GM12891 (cell line): Measurements from ENCODE around the gene MAPRE2.

Source experiments
- POLR2A ChIP-seq: IDR thresholded peaks from 2 replicates; pipeline ENCODE4 v1.6.1; 2011; ENCODE audit warnings: low read depth, low read length, control low read depth
- POLR2AphosphoS5 ChIP-seq: IDR thresholded peaks from 2 replicates; pipeline ENCODE4 v1.6.1; 2011; ENCODE audit warnings: low read depth, low read length, control low read depth
- POU2F2 ChIP-seq: IDR thresholded peaks from 2 replicates; pipeline ENCODE4 v1.6.1; 2011; ENCODE audit warnings: low read depth, mild to moderate bottlenecking, control low read depth, low read length, moderate library complexity

DNA sequence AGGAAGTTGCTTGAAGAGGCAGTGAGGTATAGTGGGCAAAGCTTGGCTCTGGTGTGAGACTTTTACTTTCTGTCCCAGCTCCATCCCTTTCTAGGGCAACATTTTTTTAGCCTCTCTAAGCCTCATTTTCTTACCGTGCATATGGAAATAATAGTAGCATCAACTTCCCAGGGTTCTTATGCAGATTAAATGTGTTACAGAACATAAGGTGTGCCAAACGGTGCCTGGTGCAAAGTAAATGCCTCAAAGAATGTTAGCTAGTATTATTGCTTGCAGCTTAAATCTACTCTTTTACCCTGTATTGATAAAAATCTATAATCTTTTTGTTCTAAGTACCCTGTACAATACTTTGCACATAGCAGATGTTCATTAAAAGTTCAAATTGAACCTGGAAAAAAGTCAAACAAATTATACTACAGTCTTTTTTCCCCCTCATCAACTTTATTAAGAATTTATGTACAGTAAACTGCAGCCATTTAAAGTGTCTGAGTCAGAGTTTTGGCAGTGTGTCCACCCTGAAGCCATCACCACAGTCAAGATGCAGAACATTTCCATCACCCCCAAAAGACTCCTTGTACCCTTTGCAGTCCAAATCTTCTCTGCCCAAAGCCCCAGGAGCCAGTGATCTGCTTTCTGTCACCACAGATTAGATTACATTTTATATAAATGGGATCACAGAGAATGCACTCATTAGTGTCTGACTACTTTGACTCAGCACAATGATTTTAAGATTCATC lies 10.6 kb downstream of the MAPRE2 start:
- no peak for TF ChIP-seq POLR2A
- no peak for TF ChIP-seq POLR2AphosphoS5
- TF ChIP-seq POU2F2 = no peak
